ENCODE results near the gene SRBD1. TPM values are rescaled to one million over a fixed set of nuclear protein-coding genes. Genes with fewer than 3 reads are reported as not detected.

SRBD1 gene
- total RNA-seq, 1 donor from 2014 or later = 13.8 TPM

DNA sequence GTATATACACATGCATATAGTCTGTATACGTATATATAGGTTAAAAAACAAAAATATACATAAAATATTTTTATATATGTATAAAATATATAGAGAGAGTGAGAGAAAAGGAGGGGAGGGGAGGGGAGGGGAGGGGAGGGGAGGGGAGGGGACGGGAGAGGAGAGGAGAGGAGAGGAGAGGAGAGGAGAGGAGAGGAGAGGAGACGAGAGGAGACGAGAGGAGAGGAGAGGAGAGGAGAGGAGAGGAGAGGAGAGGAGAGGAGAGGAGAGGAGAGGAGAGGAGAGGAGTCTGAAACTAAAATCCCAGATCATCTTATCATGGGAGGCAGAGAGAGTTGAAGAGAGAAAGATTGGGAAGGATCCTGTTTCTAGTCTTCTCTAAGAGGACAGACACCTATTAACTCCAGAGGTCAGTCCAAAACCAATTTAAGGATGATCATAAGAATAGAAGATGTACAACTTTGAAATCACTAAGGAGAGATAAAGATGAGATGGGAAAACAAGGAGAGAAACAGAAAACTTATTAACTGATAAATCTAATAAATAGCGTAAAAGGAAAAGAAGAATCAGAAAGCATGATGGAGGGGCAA lies 195.4 kb downstream of the SRBD1 start:
- no peak for DNase-seq (ENCODE audit: low spot score, unreplicated experiment)
- H3K4me1 Mint-ChIP-seq (ENCODE audit: low read depth) = no peaks in the 10 kb centered on the region
- no peak overlapping the region for H3K27ac Mint-ChIP-seq
- peaks cover 2% of the 10 kb centered on the region for H3K27me3 Mint-ChIP-seq
- H3K36me3 Mint-ChIP-seq (ENCODE audit: insufficient read depth) = peaks cover 22% of the 10 kb centered on the region
- peaks cover 3% of the 10 kb centered on the region for H3K9me3 Mint-ChIP-seq (ENCODE audit: low read depth)
- TF ChIP-seq CTCF (IDR thresholded peaks at IDR 0.05; ENCODE audit: unreplicated experiment) = no peak
- H3K4me3 Mint-ChIP-seq (ENCODE audit: low read depth) = no peak overlapping the region

- no peaks in the 10 kb centered on the region for H3K27me3 Mint-ChIP-seq
- no peak for TF ChIP-seq CTCF (IDR thresholded peaks at IDR 0.05; ENCODE audit: unreplicated experiment)
- H3K36me3 Mint-ChIP-seq (ENCODE audit: insufficient read depth) = peaks cover 16% of the 10 kb centered on the region
- H3K9me3 Mint-ChIP-seq (ENCODE audit: low read depth) = peaks cover 3% of the 10 kb centered on the region
- no peaks in the 10 kb centered on the region for H3K4me1 Mint-ChIP-seq (ENCODE audit: low read depth)
- no peak overlapping the region for H3K4me3 Mint-ChIP-seq (ENCODE audit: low read depth)
- no peak for DNase-seq (ENCODE audit: low spot score, unreplicated experiment)
- H3K27ac Mint-ChIP-seq = peak overlapping the region; percentile 17
These were observed 198.2 kb downstream of the SRBD1 start for GRCh38 chr2:45412754-45413379.

- no peak for TF ChIP-seq CTCF (IDR thresholded peaks at IDR 0.05; ENCODE audit: unreplicated experiment)
- H3K27ac Mint-ChIP-seq = no peak overlapping the region
These were observed 201.4 kb downstream of the SRBD1 start for GRCh38 chr2:45409677-45410076.

DNA sequence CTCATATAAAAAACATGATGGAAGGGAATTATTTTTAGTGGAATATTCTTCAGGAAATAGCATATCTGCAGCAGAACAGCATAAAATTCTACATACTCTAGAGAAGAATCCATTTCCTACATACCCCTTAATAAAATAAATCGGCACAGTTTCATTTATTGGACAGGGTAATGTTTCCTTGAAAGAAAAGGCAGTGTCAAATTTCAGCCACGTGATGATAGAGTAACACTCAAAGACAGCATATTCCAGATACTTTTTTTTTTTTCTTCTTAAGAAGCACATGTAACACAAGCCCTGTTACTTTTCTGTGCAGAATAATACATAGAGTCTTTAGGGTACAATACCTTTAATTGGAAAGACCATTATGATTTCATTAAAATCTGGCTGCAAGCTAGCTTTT lies 204.4 kb downstream of the SRBD1 start:
- H3K4me1 Mint-ChIP-seq (ENCODE audit: low read depth) = peaks cover 2% of the 10 kb centered on the region

More at GRCh38 chr2:45409677-45410076, 201.4 kb downstream of the SRBD1 start:
- Mint-ChIP-seq H3K36me3 (ENCODE audit: insufficient read depth) (peaks cover 12% of the 10 kb centered on the region), H3K4me1 (ENCODE audit: low read depth) (no peaks in the 10 kb centered on the region), H3K4me3 (ENCODE audit: low read depth) (no peak overlapping the region), H3K9me3 (ENCODE audit: low read depth) (peaks cover 3% of the 10 kb centered on the region), H3K27me3 (no peaks in the 10 kb centered on the region)
- no peak for DNase-seq (ENCODE audit: low spot score, unreplicated experiment)

DNA sequence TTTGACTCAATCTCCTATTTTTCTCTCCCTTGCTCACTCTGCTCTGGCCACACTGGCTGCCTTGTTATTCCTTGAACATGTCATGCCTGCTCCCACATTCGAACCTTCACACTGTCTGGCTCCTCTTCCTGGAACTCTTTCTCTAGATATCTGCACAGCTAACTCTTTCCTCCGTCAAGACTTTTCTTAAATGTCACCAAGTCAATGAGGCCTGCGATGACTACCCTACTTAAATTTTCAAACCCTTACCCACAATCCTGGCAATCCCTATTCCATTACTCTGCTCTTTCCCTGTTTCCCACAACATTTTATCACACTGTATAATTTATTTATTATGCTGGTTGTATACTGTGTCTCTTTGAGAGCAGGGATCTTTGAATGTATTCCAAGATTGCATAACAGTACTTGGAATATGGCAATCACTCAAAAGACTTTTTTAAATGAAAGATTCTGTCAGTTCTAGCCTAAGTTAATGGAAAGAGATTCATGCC lies 206.2 kb downstream of the SRBD1 start:
- Mint-ChIP-seq H3K36me3 (ENCODE audit: insufficient read depth) (no peaks in the 10 kb centered on the region), H3K4me1 (ENCODE audit: low read depth) (peaks cover 12% of the 10 kb centered on the region), H3K9me3 (ENCODE audit: low read depth) (no peaks in the 10 kb centered on the region), H3K27me3 (no peaks in the 10 kb centered on the region), H3K4me3 (ENCODE audit: low read depth) (no peak overlapping the region), H3K27ac (no peak overlapping the region)
- TF ChIP-seq CTCF (IDR thresholded peaks at IDR 0.05; ENCODE audit: unreplicated experiment) = no peak
- DNase-seq (ENCODE audit: low spot score, unreplicated experiment) = no peak

More for the DNA sequence above, 204.4 kb downstream of the SRBD1 start:
- H3K27me3 Mint-ChIP-seq = no peaks in the 10 kb centered on the region
- H3K9me3 Mint-ChIP-seq (ENCODE audit: low read depth) = peaks cover 3% of the 10 kb centered on the region
- no peak for TF ChIP-seq CTCF (IDR thresholded peaks at IDR 0.05; ENCODE audit: unreplicated experiment)
- no peak for DNase-seq (ENCODE audit: low spot score, unreplicated experiment)
- H3K27ac Mint-ChIP-seq = no peak overlapping the region
- H3K4me3 Mint-ChIP-seq (ENCODE audit: low read depth) = no peak overlapping the region
- peaks cover 8% of the 10 kb centered on the region for H3K36me3 Mint-ChIP-seq (ENCODE audit: insufficient read depth)
